HL-60/S4 treated with phorbol 12-myristate 13-acetate at 8.2 ng/mL for 4 days and 3 days (cell line): ENCODE measurements around the gene CELF2.
"Not testable (repeated sequence)": the region's sequence is repeated elsewhere in the genome, so short reads cannot be mapped to it uniquely, and the experiment has no call there.

Experiments
- in situ Hi-C: fragments of 300-500 bp; cut with MboI; formaldehyde crosslinking; loops from 2 replicates; pipeline ENCODE4 v1.15.0; 2022; ENCODE audit warnings: low sequenced_read_pairs

Gene CELF2

DNA sequence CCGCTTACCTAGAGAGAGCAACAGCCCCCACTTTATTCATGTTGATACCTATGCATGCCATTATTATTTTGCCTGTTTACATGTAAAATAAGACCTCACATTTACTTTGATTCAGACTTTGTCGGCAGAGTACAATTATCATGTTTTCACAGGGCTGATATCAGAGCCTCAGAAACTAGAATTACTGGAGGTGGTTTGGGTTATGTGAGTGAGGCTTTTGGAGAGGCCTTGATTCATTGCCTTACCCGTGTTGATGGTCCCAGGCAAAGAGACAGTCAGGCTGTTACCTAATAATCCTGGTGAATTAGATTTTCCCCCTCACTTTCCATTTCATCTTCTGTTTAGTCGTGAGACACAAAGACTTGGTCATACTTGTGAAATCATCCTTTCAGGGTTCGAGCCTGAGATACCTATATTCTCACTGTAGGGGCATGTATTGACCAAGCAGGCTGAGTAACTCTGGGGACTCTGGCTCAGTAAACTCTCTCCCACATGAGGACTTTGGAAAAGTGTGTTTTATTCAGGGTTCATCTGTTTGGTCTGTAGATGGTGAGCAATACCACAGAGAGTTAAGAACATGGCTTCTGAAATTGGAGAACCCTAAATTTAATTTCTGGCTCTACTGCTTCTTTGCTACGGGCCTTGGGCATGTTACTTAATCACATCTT, 150.9 kb downstream of the CELF2 start:
- in situ Hi-C loops, result no loop called here

DNA sequence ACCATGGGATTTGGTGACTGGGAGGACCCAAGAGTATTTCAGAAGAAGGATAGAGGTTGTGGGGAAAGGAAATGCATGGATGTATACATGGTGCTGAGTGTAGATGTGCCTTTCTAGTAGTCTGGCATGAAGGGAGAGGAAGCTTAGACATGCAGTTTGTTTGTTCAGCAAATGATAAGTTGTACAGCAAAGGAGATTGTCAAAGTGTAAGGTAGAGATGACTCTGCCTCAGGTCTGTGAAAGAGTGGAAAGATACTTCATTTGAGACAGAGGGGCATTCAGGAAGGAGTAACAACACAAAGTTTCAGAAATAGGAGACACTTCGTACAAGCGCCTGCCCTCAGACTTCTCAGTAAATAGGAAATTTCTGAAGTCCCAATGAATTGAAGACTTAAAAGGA, 152.3 kb downstream of the CELF2 start:
- in situ Hi-C loops, result no loop called here

DNA sequence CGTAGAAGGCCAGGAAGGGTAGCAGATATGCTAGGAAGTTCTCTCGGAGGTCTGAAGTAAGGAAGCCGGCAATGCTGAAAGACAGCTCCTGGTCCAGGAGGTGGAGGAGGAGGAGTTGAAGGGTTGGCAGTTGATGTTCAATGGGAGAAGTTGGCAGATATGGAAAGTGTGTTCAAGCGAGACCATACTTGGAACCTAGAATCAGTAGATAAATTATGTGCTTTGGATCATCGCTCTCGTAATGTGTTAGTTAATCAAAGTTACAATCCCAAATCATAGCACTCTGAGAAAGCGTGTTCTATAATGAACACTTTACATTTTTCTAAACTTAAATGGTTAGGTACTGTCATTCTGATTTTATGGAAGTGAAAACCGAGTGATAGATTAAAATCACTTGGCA, 152.9 kb downstream of the CELF2 start:
- in situ Hi-C loops, result no loop called here

- in situ Hi-C loops, result no loop called here
Measured at GRCh38 chr10:11170993-11171851, 153.6 kb downstream of the CELF2 start.

DNA sequence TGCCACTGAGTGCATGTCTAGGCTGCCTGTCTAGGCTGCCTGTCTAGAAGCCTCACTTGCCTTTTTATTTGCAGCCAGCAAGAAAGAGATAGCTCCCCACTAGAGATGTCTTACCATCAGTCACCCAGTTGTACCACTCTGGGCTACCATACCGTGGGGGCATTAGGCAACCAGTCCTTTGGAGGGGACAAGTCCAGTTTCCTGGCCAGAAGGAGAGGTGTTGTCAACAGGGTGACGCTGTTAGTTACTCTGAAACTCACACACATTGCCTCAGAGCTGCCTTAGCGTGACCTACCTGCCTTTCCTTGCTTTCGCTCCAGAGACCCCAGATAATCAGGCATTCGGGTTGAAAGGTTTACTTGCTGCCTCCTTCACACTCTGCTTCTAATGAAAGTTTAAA, 155.4 kb downstream of the CELF2 start:
- in situ Hi-C loops, result no loop called here

- in situ Hi-C loops, result no loop called here
Measured at GRCh38 chr10:11175823-11176243, 158.2 kb downstream of the CELF2 start.

GRCh38 chr10:11176746-11177145, 159.1 kb downstream of the CELF2 start:
- in situ Hi-C loops, result no loop called here

GRCh38 chr10:11177381-11177780, 159.7 kb downstream of the CELF2 start:
- in situ Hi-C loops, result no loop called here

GRCh38 chr10:11177926-11178471, 160.3 kb downstream of the CELF2 start:
- in situ Hi-C loops, result no loop called here

DNA sequence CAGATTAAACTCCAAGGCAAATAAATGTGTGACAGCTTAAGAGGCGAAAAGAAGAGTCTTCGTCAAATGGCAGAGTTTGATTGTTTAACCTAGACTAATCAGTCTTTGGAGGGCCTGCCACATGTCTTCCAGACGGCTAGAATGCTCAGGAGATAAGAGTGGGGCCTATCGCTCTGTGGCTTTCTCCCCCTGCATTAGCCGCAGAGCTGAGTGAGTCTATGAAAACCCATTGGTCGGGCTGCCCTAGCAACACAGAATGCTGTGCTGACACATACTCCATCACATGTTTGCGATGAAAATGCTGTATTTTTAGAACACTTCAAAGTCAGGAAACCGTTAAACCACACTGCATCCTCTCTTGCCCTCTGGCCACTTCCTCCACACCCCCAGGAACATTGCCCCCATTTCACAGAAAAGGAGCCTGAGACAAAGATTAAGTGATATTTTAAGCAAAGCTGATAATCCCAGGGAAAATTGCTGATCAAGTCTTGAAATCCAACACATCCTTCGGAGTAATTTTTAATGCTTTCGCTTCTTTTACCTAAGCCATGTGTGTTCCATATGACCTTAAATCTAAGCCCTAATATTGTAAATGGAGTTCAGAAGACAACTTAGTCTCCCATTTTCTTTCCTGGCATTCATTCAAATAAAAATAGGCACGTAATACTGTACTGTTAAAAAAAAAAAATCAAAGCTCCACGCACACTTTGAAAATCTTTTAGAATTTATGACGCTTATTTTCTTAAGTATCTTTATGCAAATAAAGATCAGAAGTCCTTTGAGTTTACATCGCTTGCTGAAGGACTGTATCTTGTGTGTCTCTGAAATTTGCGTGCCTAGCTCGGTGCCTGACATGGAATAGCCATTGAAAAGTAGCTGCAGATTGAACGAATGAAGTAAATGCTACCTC, 161.2 kb downstream of the CELF2 start:
- in situ Hi-C loops, result no loop called here

DNA sequence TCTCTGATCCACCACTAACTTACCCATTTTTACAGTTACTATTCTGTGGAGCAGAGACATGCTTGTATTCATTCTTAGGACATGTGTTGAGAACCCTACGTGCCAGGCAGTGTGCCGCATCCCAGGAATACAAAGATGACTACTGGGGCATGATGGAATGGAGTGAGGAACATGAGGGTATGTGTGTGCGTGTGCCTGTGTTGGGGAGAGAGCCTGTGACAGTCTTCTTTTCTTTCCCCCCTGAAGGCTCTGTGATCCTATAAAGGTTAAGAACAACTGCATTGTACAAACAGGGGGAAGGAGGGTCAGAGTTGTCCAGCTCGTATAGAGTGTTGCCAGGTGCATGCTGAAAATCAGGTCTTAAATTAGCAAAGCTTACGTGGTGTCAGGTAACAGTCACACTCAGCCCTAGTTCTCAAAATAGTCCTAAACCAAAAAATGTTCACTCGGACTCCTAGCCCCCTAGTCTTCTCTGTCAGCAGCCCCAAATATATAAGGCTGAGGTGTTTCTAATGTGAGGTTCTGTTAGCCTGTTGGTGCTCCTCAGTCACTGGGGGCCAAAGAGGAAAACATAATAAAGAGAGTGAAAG, 161.9 kb downstream of the CELF2 start:
- in situ Hi-C loops, result no loop called here

- in situ Hi-C loops, result no loop called here
Measured at GRCh38 chr10:11180228-11180627, 162.6 kb downstream of the CELF2 start.

DNA sequence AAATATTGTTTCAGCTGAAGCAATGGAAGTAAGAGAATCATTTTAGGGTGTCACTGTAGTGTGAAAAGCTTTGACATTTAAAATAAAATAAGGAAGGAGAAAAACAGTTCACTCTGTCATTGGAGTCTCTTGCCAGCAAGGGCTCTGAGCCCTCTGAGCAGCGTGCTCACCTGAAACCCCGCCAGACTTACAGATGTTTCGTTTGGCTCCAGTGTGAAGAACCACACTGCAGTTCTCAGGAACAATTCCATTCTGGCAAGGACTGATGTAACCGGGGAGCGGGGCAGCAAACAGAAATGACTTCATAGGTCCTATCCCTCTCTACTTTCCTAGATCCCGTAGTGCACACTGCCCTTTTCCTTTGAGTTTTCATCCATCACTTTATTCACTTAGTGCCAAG, 164.3 kb downstream of the CELF2 start:
- in situ Hi-C loops, result no loop called here

DNA sequence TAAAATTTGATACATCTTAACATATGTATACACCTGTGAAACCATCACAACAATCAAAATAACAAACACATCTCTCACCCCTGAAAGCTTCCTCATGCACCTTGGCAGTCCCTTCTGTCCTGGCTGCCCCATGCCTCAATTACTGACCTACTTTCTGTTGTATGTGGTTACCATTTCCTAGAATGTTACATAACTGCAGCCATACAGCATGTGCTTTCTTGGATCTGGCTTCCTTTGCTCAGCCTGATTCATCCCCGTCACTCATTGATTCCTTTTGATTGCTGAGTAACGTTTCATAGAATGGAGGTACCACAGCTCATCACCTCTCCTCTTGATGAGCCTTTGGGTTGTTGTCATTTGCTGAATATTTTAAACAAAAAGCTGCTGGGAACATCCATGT, 165.3 kb downstream of the CELF2 start:
- in situ Hi-C loops, result no loop called here

DNA sequence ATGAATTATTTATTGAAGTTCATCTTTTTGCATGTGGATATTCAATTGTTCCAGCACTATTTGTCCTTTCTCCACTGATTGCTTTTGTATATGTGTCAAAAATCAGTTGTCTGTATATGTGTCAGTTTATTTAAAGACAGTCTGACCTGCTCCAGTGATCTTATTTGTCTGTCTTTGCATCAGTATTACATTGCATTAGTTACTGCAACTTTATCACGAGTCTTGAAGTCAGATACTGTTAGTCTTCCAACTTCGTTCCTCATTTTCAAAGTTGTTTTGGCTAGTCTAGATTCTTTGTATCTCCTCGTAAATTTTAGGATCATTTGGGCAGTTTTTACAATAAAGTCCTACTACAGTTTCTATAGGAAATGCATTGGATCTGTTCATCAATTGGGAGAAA, 166.4 kb downstream of the CELF2 start:
- in situ Hi-C loops, result no loop called here

DNA sequence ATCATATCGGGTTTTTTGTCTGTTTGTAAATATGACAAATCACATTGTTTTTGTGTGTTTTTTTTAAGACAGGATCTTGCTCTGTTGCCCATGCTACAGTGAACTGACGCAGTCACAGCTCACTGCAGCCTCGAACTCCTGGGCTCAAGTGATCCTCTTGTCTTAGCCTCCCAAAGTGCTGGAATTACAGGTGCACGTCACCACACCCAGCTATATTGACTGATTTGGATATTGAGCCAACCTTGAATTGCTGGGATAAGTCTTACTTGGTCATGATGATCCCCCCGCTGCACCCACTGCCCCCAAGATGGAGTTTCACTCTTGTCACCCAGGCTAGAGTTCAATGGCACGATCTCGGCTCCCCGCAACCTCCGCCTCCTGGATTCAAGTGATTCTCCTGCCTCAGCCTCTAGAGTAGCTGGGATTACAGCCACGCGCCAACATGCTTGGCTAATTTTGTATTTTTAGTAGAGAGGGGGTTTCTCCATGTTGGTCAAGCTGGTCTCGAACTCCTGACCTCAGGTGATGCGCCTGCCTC, 167.5 kb downstream of the CELF2 start:
- in situ Hi-C loops, result not testable (repeated sequence)

GRCh38 chr10:11186374-11186773, 168.7 kb downstream of the CELF2 start:
- in situ Hi-C loops, result no loop called here

DNA sequence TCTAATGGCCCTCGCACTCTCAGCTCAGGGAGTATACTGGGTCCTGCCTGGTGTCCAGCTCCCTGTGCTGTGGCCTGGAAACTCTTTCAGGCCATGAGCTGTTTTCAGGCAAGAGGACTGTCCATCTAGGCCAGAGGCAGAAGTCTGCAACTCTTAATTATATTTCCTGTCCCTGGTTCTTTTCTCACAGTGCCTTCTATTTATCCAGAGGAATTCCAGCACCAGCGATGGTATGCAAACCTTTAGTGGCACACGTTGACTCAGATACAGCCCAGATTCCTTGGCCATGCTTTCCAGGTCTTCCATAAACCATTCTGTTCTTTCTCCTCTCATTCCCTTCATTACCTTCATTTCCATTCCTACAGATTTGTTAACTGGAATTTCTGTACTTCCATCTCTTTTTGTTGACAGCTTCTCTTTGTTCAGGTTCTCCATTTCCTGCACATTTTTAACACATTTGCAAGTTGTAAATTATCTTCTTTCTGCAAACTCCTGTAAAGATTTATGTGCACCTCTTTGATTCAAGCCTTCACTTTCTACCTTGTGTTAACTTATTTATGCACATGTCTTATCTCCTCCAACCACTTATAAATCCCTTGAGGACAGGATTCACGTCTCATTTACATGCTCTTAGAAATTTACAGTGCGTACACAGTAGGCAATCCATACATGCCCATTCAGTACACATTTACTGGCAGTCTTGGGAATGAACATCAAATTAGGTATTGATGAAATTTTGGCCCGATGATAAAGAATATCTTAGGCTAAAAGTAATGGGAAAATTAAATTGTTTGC, 172.1 kb downstream of the CELF2 start:
- in situ Hi-C loops, result no loop called here

- in situ Hi-C loops, result no loop called here
Measured at GRCh38 chr10:11191190-11191589, 173.5 kb downstream of the CELF2 start.

- in situ Hi-C loops, result no loop called here
Measured at GRCh38 chr10:11191678-11192077, 174.0 kb downstream of the CELF2 start.
